SK-N-MC (cell line): Measurements from ENCODE around the gene CYP51A1.

Experiments
- EZH2 ChIP-seq: fragments of 200-600 bp; sonication (generic); IDR thresholded peaks from one replicate; pipeline ENCODE4 v1.6.1; 2017; ENCODE audit warnings: antibody characterized with exemption
- FOXP2 ChIP-seq: optimal IDR thresholded peaks from 2 replicates; pipeline ENCODE3; 2011; ENCODE audit warnings: mild to moderate bottlenecking, moderate library complexity; ENCODE audit not compliant: insufficient read depth; ENCODE audit errors: extremely low read length, control extremely low read depth
- POLR2AphosphoS5 ChIP-seq: IDR thresholded peaks from 2 replicates; pipeline ENCODE4 v1.6.1; 2012; ENCODE audit warnings: mild to moderate bottlenecking, low read depth, low read length, borderline replicate concordance

GRCh38 chr7:92064438-92065029 is 69.7 kb downstream of the CYP51A1 start:
- TF ChIP-seq POLR2AphosphoS5 (no peak), EZH2 (no peak), FOXP2 (no peak)
